Progenitor cell of endocrine pancreas (in vitro differentiated cells): ENCODE measurements around the gene CDC45. TPM values are rescaled to one million over a fixed set of nuclear protein-coding genes. Genes with fewer than 3 reads are reported as not detected.

Source experiments
- DNase-seq: peaks from one replicate; pipeline ENCODE4 v3.0.0; 2021; ENCODE audit warnings: low spot score; ENCODE audit not compliant: unreplicated experiment
- H3K27ac Mint-ChIP-seq: 2 replicates; pipeline ENCODE4 v1.8.0; 2021; ENCODE audit warnings: mild to moderate bottlenecking, moderate library complexity, mixed read lengths
- H3K27me3 Mint-ChIP-seq: 2 replicates; pipeline ENCODE4 v1.8.0; 2021; ENCODE audit warnings: mixed read lengths
- H3K36me3 Mint-ChIP-seq: 2 replicates; pipeline ENCODE4 v1.8.0; 2022; ENCODE audit warnings: mixed read lengths; ENCODE audit not compliant: insufficient read depth
- H3K4me1 Mint-ChIP-seq: 2 replicates; pipeline ENCODE4 v1.8.0; 2021; ENCODE audit warnings: low read depth, mixed read lengths
- H3K4me3 Mint-ChIP-seq: 2 replicates; pipeline ENCODE4 v1.8.0; 2021; ENCODE audit warnings: low read depth, mild to moderate bottlenecking, moderate library complexity, mixed read lengths
- H3K9me3 Mint-ChIP-seq: 2 replicates; pipeline ENCODE4 v1.8.0; 2021; ENCODE audit warnings: low read depth, mixed read lengths
- total RNA-seq: library from RNA; stranded (reverse); gene quantifications from 2 replicates; pipeline ENCODE4 v1.2.1, GENCODE V29; 2021
- TF ChIP-seq, protein P1 (sequence below): fragments of 200-600 bp; sonication (generic); IDR thresholded peaks from one replicate; pipeline ENCODE4 v1.5.0; 2021; ENCODE audit warnings: antibody characterized with exemption, mild to moderate bottlenecking; ENCODE audit not compliant: unreplicated experiment

The CDC45 gene
- total RNA-seq, 1 donor from 2014 or later: 18.1 TPM

DNA sequence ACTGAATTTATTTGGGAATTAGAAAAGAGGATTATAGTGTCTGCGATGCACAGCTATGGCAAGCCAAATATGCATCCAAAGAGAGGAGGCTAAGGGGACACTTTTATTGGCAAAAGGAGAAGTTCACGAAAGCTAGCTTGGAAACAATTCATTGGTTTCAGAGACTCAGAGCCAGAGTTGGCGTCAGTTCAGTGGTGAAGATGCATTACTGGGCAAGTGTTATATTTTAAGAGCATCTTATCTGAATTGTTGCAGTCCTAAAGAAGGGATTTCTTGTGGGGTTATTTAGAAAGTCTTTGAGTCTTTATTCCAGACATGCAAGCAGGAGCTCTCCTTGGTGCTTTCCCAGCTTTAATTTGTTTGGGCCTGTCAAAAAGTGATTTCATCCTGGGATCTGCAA is 29.5 kb downstream of the CDC45 start:
- H3K27me3 Mint-ChIP-seq: no peaks in the 10 kb centered on the region
- H3K4me1 Mint-ChIP-seq: no peaks in the 10 kb centered on the region
- no peak for DNase-seq
- H3K9me3 Mint-ChIP-seq: no peaks in the 10 kb centered on the region
- no peak overlapping the region for H3K27ac Mint-ChIP-seq
- peaks cover 6% of the 10 kb centered on the region for H3K36me3 Mint-ChIP-seq
- TF ChIP-seq, protein P1, sequence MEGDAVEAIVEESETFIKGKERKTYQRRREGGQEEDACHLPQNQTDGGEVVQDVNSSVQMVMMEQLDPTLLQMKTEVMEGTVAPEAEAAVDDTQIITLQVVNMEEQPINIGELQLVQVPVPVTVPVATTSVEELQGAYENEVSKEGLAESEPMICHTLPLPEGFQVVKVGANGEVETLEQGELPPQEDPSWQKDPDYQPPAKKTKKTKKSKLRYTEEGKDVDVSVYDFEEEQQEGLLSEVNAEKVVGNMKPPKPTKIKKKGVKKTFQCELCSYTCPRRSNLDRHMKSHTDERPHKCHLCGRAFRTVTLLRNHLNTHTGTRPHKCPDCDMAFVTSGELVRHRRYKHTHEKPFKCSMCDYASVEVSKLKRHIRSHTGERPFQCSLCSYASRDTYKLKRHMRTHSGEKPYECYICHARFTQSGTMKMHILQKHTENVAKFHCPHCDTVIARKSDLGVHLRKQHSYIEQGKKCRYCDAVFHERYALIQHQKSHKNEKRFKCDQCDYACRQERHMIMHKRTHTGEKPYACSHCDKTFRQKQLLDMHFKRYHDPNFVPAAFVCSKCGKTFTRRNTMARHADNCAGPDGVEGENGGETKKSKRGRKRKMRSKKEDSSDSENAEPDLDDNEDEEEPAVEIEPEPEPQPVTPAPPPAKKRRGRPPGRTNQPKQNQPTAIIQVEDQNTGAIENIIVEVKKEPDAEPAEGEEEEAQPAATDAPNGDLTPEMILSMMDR: no peak
- H3K4me3 Mint-ChIP-seq: no peak overlapping the region

DNA sequence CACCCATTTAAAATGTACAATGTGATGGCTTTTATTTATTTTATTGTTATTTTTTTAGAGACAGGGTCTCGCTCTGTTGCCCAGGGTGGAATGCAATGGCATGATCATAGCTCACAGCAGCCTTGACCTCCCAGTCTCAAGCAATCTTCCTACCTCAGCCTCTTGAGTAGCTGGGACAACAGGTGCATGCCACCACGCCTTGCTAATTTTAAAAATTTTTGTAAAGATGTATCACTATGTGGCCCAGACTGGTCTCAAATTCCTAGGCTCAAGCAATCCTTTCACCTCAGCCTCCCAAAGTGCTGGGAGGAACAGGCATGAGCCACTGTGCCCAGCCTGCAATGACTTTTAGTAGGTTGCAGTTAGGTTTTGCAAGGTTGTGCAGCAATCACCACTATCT is 30.2 kb downstream of the CDC45 start:
- H3K36me3 Mint-ChIP-seq: peaks cover 6% of the 10 kb centered on the region

DNA sequence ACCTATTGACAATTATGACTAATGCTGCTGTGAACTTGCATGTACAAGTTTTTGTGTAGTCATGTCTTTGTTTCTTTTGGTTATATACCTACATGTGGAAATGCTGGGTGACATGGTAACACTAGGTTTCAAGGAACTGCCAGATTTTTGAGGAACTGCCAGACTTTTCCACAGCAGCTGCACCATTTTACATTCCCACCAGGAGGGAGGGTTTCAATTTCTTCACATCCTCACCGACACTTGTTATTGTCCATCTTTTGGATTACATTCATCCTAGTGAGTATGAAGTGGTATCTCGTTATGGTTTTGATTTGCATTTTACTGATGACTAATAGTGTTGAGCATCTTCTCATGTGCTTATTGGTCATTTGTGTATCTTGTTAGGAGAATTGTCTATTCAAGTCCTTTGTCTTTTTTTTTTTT is 31.2 kb downstream of the CDC45 start:
- DNase-seq: no peak
- Mint-ChIP-seq H3K4me3 (no peak overlapping the region), H3K9me3 (no peaks in the 10 kb centered on the region), H3K4me1 (no peaks in the 10 kb centered on the region), H3K36me3 (peaks cover 6% of the 10 kb centered on the region), H3K27ac (no peak overlapping the region), H3K27me3 (no peaks in the 10 kb centered on the region)
- TF ChIP-seq, protein P1: no peak

More for the DNA sequence above, 30.2 kb downstream of the CDC45 start:
- no peak for DNase-seq
- Mint-ChIP-seq H3K27me3 (no peaks in the 10 kb centered on the region), H3K9me3 (no peaks in the 10 kb centered on the region), H3K4me3 (no peak overlapping the region), H3K4me1 (no peaks in the 10 kb centered on the region), H3K27ac (no peak overlapping the region)
- TF ChIP-seq, protein P1: no peak

GRCh38 chr22:19513823-19514222 is 34.1 kb downstream of the CDC45 start:
- Mint-ChIP-seq H3K27ac (no peak overlapping the region), H3K4me3 (no peak overlapping the region), H3K9me3 (no peaks in the 10 kb centered on the region), H3K36me3 (peaks cover 6% of the 10 kb centered on the region), H3K4me1 (no peaks in the 10 kb centered on the region), H3K27me3 (no peaks in the 10 kb centered on the region)
- no peak for DNase-seq
- TF ChIP-seq, protein P1: no peak

- TF ChIP-seq, protein P1: no peak
- DNase-seq: no peak
- no peak overlapping the region for H3K27ac Mint-ChIP-seq
- H3K4me3 Mint-ChIP-seq: no peak overlapping the region
- H3K4me1 Mint-ChIP-seq: no peaks in the 10 kb centered on the region
- no peaks in the 10 kb centered on the region for H3K27me3 Mint-ChIP-seq
- H3K36me3 Mint-ChIP-seq: peaks cover 6% of the 10 kb centered on the region
- no peaks in the 10 kb centered on the region for H3K9me3 Mint-ChIP-seq
These were observed 35.3 kb downstream of the CDC45 start for GRCh38 chr22:19514831-19515565.
